HG03196 (cell line): Measurements from ENCODE around the gene ISLR.

ENCODE experiments used
- ATAC-seq: cut with Tn5 transposase; IDR thresholded peaks from one replicate; pipeline ENCODE4 v1.9.1; 2021; ENCODE audit not compliant: unreplicated experiment

The ISLR gene

GRCh38 chr15:74209997-74210671, 36.6 kb downstream of the ISLR start:
- ATAC-seq = no peak

- ATAC-seq = no peak
These were observed 37.2 kb downstream of the ISLR start for GRCh38 chr15:74210729-74211128.

DNA sequence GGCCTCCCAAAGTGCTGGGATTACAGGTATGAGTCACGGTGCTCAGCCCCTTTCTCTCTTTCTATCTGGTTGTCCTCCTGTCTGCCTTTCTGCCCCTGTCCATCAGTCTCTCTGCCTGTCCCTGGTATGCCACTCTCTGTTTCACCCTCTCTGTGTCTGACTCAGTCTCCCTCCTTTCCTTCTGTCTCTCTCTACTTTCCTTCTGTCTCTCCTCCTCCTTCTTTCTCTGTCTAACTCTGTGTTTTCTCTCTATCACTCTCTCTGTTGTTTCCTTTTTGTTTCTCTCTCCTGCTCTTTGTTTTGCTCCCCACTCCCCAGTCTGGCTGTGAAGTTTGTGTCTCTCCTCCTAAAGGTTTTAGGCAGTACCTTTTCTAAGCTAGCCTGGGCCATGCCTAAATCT, 38.1 kb downstream of the ISLR start:
- ATAC-seq = no peak

- no peak for ATAC-seq
These were observed 39.0 kb downstream of the ISLR start for GRCh38 chr15:74212494-74212893.

DNA sequence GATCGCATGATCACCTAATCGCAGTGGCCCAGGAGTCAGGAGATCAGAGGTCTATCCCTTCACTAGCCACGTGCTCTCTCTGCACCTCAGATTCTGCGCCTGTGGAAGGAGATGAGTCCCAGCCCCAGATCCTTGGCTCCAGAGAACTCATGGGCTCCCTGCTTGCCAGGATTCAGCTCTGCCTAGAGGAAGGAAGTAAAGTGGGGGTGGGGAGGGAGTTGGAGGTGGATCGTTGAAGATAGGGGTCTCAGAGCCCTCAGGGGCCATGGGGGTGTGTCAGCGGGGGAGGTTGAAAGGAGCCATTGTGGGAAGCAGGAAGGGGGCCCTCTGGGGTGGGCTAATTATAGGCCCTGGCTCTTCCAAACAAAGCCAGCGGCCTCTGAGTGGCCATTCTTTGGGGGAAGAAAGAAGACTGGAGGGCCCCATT, 40.4 kb downstream of the ISLR start:
- no peak for ATAC-seq

DNA sequence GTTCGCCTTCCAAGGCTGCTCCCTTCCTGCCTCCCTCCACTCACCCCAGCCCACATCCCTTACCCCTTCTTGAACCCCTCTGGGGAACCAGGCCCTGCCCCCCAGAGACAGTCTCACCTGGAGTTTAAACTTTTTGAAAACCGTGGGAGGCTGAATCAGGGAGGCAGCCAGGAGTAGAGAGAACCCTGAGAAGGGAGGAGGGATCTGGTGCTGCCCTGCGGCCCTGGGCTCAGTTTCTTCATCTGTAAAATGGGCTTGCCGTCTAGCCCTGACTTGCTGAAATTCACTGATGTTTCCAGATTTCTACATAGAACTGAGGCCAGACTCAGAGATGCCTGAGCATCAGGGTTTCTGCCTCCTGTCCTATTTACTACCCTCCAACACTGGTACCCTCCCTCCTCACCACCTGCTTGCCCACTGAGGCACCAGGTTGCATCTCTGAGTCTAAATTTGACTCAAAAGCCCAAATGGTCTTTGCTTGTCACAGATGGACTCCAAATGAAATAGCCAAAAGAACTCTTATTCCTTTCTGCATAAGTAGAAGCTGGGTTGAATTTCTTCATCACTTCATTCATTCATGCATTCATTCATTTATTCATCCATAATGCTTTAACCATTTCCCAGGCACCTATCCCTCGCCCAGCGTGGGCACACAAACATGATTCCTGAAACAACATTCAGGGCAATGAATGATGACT, 41.0 kb downstream of the ISLR start:
- no peak for ATAC-seq

DNA sequence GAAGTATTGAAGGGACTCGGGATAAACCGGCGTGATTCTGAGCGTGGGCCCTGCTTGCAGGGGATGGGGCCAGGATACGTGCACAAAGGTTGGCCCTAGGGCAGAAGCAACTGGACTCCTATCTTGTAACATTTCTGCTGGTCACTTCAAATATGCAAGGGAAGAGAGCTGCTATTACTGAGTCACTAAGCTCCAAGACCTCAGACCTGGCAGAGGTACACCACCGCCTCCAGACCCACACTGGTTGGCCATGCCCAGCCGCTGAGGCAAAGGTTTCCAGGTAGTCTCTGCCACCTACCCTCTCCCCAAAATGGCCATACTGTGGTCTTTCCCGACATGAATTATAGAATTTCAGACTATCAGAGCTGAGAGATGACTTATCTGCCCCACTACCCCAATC, 42.4 kb downstream of the ISLR start:
- no peak for ATAC-seq

DNA sequence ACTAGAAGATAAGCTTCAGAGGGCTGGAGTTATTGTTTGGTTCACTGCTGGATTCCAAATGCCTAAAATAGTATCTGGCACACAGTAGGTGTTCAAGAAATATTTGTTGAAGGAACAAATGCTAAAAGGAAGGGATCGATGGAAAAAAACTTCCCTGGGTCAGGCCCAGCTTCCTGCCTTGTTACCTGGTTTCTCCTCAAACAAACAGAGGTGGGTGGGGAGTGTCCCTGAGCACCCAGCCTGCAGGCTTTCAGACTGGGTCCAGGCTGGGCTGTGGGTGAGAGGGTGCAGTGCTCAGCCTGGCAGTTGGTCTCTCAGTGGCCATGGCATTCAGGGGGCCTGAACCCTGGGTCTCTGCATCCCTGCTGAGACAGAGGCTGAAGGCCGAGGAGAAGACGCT, 43.4 kb downstream of the ISLR start:
- ATAC-seq = no peak

GRCh38 chr15:74217907-74218885, 44.7 kb downstream of the ISLR start:
- ATAC-seq = no peak

- no peak for ATAC-seq
These were observed 47.2 kb downstream of the ISLR start for GRCh38 chr15:74220475-74221248.

DNA sequence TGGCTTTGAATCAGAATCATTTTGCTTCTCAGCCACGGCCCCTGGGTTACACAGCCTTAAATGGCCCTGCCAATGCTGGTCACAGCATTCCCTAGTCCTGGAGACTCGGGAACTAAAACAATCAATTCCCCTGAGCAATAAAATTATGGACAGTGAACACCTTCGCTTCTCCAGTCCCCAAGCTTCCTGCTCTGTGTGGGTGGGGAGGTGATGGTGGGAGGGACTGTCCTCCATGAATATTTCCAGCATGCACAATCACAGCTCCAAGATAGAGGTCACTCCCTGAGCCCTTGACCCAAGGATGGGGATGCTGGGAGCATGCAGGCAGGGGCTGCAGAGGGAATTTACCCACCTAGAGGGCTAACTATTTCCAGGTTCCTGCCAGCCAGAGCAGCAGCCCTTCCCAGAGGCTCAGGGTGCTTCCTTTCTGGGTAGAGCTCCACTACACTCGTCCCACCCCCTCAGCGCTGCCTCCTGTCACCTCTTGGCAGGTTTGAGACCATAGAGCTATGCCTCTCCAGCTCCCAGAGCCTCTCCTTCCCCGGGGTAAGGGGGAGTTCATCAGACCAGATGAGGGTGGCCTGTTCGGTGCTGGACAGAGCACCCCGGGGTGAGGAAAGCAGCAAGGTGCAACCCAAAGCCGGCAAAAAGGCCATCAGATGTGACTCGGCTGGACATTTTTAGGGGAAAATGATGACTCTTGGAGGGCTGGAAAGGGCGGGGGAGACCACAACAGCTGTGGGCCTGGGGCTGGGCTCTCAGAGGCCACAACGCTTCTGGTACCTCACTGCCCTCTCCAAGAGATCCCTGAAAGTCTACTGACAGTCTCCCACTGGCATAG, 48.1 kb downstream of the ISLR start:
- ATAC-seq = no peak

DNA sequence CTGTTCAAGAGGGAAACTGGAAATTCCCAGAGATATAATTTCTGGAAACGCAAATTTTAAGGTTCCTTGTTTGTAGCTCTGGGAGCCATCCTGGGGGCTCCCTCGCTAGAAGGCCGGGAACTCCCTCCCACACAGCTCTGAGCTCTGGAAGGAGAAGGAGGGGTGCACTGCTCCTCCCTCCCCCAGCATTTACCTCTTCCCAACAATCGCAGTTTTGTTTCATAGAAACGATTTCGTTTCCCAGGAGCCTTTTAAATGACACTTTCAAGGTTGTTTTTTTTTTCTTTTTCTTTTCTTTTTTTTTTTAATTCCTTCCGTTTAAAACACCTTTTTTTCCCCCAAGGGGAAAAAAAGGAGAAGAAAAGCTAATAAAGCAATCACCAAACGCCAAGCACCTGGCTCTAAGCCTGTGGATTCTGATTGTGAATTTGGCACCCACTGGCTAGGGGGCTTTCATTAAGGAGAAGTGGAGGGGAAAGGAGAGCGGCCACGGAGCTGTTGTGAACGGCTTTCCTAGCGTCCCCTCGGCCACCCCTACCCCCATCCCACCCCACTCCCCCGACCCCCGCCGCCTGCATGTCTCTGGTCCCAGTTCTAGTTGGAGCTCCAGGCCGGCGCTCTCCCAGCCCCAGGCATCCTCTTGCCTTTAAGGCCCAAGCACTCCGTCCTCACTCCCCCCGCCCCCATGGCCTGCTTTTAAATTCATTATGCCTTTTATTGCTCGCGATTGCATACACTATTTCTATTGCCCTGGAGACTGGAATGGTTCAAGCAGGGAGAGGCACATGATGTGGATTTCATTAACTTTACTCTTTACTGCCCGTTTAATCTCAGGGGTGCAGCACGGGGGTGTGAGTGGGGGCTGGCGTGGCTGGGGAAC, 49.0 kb downstream of the ISLR start:
- no peak for ATAC-seq

GRCh38 chr15:74225928-74226327, 52.4 kb downstream of the ISLR start:
- ATAC-seq = no peak
